ENCODE measurements around the gene PCBP3. TPM values are rescaled to one million over a fixed set of nuclear protein-coding genes. Genes with fewer than 3 reads are reported as not detected.

PCBP3 gene
- total RNA-seq, 1 experiment from 2014 or later, result 1.4 TPM

DNA sequence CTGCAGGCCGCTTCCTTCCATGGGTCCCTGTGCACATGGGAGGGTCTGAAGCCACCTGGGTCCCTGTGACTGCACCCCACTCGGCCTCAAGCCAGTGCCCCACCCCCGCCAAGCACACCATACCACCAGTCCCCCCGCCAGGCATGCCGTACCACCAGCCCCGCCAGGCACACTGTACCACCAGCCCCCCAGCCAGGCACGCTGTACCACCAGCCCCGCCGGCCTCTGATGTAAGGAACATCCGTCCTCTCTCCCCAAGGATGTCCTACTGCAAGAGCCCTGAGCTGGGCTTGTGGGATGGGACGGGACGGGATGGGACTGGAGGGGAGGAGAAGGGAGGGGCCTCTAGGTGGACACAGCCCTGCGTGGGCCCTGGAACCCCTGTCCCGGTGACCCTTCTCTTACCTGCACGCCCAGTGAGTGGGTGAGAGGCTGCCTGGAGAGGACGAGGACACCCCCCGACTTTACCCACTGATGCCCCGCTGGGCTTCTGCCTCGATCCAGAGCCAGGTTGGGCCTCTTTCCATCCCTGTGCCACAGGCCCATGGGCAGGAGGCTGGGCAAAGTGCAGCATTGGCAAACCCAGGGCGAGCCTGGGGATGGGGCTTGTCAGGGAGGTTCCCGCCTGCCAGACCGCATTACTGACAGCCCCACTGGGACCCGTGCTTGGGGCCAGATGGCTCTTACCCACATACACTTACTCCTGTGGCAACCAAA, 297.3 kb downstream of the PCBP3 start:
- Mint-ChIP-seq H3K4me3 (ENCODE audit: low read depth, unreplicated experiment) (no peak overlapping the region), H3K27me3 (ENCODE audit: unreplicated experiment) (peaks cover 40% of the 10 kb centered on the region), H3K9me3 (ENCODE audit: low read depth, unreplicated experiment) (no peaks in the 10 kb centered on the region), H3K36me3 (ENCODE audit: insufficient read depth, unreplicated experiment) (no peaks in the 10 kb centered on the region), H3K4me1 (ENCODE audit: low read depth, unreplicated experiment) (no peaks in the 10 kb centered on the region), H3K27ac (ENCODE audit: unreplicated experiment) (no peak overlapping the region)
- TF ChIP-seq, protein P1, sequence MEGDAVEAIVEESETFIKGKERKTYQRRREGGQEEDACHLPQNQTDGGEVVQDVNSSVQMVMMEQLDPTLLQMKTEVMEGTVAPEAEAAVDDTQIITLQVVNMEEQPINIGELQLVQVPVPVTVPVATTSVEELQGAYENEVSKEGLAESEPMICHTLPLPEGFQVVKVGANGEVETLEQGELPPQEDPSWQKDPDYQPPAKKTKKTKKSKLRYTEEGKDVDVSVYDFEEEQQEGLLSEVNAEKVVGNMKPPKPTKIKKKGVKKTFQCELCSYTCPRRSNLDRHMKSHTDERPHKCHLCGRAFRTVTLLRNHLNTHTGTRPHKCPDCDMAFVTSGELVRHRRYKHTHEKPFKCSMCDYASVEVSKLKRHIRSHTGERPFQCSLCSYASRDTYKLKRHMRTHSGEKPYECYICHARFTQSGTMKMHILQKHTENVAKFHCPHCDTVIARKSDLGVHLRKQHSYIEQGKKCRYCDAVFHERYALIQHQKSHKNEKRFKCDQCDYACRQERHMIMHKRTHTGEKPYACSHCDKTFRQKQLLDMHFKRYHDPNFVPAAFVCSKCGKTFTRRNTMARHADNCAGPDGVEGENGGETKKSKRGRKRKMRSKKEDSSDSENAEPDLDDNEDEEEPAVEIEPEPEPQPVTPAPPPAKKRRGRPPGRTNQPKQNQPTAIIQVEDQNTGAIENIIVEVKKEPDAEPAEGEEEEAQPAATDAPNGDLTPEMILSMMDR (IDR thresholded peaks at IDR 0.05; ENCODE audit: unreplicated experiment), result no peak
- intact Hi-C loops (cut with micrococcal nuclease; ENCODE audit: unreplicated experiment), result no loop called here
- DNase-seq, result no peak
- CTCF ChIA-PET, result no interaction called here
- no TSS peak for BruUV-seq (replicated peaks)

DNA sequence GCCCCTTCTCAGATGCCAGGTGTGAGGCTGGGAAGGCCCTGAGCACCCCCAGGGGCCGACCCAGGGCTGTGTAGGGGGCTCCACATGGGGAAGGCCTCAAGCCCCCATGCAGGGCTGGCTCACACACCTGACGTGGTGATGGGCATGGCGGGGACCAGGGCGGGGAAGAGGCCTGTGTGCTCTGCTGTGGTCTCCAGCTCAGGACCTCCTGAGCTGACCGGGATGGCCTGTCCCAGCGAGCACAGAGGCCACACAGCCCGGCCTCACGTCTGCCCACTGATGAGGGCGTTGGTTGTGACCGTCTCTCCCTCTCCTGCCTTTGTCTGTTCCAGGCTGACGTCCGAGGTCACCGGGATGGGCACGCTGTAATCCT, 297.8 kb downstream of the PCBP3 start:
- CTCF ChIA-PET, result no interaction called here

DNA sequence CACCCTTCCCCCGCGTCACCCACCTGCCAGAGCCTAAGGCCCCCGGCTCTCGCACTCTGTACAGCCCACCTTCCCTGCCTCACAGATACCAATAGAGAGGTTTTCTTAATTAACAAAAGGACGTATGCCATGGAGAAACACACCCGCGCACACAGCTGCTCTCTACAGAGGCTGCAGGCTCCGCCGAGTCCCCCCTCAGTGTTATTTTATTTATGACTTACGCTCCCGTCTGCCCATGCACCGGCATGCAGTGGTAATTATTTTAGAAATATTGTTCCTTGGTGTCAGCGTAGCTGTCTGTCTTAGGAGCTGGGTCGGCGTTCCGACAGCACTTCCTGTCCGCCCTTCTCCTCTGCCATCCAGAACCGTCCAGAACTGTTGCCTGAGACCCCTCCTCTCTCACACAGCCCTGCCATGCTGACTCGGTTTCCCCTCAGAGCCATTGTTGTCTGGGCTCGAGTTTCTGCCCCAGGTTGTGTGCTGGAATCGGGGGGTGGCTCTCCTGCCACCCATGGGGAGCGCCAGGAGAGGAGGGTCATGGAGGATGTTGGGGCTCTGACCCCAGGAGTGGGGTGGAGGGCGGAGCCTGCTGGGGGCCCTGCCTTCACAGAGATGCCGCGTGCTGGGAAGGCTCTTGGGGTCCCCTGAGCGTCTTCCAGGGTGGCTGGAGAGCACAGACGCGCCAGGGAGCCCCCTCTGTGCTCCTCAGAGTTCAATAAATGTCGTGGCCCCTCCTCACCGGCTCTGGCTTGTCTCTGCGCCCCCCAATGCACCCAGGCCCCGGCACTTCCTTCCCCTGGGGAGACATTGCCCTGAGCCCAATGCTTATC, 298.4 kb downstream of the PCBP3 start:
- CTCF ChIA-PET, result no interaction called here
- Mint-ChIP-seq H3K4me1 (ENCODE audit: low read depth, unreplicated experiment) (no peaks in the 10 kb centered on the region), H3K36me3 (ENCODE audit: insufficient read depth, unreplicated experiment) (no peaks in the 10 kb centered on the region), H3K9me3 (ENCODE audit: low read depth, unreplicated experiment) (no peaks in the 10 kb centered on the region), H3K27ac (ENCODE audit: unreplicated experiment) (no peak overlapping the region), H3K27me3 (ENCODE audit: unreplicated experiment) (peaks cover 37% of the 10 kb centered on the region), H3K4me3 (ENCODE audit: low read depth, unreplicated experiment) (no peak overlapping the region)
- no TSS peak for BruUV-seq (replicated peaks)
- TF ChIP-seq, protein P1 (IDR thresholded peaks at IDR 0.05; ENCODE audit: unreplicated experiment), result no peak
- DNase-seq, result no peak
- intact Hi-C loops (cut with micrococcal nuclease; ENCODE audit: unreplicated experiment), result no loop called here

More for the DNA sequence above, 297.8 kb downstream of the PCBP3 start:
- H3K27ac Mint-ChIP-seq (ENCODE audit: unreplicated experiment), result no peak overlapping the region
- no peaks in the 10 kb centered on the region for H3K9me3 Mint-ChIP-seq (ENCODE audit: low read depth, unreplicated experiment)
- intact Hi-C loops (cut with micrococcal nuclease; ENCODE audit: unreplicated experiment), result no loop called here
- no peaks in the 10 kb centered on the region for H3K4me1 Mint-ChIP-seq (ENCODE audit: low read depth, unreplicated experiment)
- H3K4me3 Mint-ChIP-seq (ENCODE audit: low read depth, unreplicated experiment), result no peak overlapping the region
- no TSS peak for BruUV-seq (replicated peaks)
- TF ChIP-seq, protein P1 (IDR thresholded peaks at IDR 0.05; ENCODE audit: unreplicated experiment), result no peak
- peaks cover 40% of the 10 kb centered on the region for H3K27me3 Mint-ChIP-seq (ENCODE audit: unreplicated experiment)
- DNase-seq, result no peak
- no peaks in the 10 kb centered on the region for H3K36me3 Mint-ChIP-seq (ENCODE audit: insufficient read depth, unreplicated experiment)

DNA sequence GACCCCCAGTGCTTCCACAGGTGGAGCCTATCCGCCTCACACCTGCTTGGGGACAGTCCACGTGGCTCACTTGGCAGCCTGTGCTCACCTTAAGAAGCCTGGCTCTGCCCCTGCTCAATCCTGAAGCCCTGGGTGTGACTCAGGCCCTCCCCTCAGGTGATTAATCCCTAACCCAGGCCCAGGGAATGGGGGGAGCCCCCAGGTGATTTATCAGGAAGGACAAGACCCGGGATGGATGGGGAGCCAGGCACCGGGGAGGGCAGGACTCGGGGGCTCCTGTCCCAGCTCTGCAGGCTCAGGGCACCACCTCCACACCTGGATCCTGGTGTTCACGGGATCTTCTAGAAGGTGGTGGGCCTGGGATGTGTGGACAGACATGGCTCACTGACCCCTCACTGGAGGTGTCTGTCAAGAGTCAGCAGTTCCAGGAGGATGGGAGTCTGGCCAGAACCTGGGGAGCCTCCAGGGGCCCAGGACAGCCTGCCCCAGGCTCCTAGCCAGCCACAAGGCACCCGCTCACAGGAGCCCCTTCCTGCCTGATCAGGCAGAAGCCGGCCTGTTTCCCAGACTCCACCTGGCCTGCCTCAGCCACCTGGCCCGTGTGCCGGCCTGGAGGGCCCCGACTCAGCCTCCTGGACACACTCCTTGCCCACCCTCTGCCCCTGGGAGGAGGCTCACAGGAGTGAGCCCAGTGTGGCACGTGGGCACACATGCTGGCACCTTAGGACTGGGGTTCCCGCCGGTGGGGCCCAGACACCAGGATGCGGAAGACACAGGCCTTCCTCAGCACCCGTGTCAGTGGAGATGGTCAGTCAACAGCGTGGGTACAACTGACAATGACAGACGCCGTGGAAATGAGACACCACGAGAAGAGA, 299.5 kb downstream of the PCBP3 start:
- BruUV-seq (replicated peaks), result no TSS peak
- intact Hi-C loops (cut with micrococcal nuclease; ENCODE audit: unreplicated experiment), result no loop called here
- CTCF ChIA-PET, result no interaction called here
- no peak for DNase-seq
- Mint-ChIP-seq H3K4me1 (ENCODE audit: low read depth, unreplicated experiment) (no peaks in the 10 kb centered on the region), H3K27ac (ENCODE audit: unreplicated experiment) (no peak overlapping the region), H3K27me3 (ENCODE audit: unreplicated experiment) (peaks cover 31% of the 10 kb centered on the region), H3K9me3 (ENCODE audit: low read depth, unreplicated experiment) (no peaks in the 10 kb centered on the region), H3K36me3 (ENCODE audit: insufficient read depth, unreplicated experiment) (no peaks in the 10 kb centered on the region), H3K4me3 (ENCODE audit: low read depth, unreplicated experiment) (no peak overlapping the region)
- TF ChIP-seq, protein P1 (IDR thresholded peaks at IDR 0.05; ENCODE audit: unreplicated experiment), result no peak
